ENCODE measurements around the gene KCNT1. TPM values are rescaled to one million over a fixed set of nuclear protein-coding genes. Genes with fewer than 3 reads are reported as not detected.

KCNT1 gene
- total RNA-seq, 1 donor from 2014 or later = not detected

DNA sequence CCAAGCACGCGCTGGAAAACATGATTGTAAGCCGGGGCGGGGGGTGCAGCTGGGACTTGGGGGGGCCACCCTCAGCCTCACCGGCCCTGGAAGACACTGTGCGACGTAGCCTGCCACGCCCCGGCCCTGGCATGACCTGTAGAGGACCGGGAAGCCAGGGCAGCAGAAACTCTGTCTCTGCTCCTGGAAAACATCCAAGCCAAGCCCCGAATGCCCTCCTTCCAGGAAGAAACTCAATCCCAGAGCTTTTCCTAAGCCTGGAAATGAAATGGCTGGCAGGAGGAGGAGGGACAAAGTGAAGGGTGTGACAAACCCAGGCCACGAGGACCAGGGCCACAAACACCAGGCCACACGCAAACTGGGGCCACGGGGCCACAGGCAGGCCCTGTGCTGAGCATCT is 55.4 kb downstream of the KCNT1 start:
- TF ChIP-seq, protein P1, sequence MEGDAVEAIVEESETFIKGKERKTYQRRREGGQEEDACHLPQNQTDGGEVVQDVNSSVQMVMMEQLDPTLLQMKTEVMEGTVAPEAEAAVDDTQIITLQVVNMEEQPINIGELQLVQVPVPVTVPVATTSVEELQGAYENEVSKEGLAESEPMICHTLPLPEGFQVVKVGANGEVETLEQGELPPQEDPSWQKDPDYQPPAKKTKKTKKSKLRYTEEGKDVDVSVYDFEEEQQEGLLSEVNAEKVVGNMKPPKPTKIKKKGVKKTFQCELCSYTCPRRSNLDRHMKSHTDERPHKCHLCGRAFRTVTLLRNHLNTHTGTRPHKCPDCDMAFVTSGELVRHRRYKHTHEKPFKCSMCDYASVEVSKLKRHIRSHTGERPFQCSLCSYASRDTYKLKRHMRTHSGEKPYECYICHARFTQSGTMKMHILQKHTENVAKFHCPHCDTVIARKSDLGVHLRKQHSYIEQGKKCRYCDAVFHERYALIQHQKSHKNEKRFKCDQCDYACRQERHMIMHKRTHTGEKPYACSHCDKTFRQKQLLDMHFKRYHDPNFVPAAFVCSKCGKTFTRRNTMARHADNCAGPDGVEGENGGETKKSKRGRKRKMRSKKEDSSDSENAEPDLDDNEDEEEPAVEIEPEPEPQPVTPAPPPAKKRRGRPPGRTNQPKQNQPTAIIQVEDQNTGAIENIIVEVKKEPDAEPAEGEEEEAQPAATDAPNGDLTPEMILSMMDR (IDR thresholded peaks at IDR 0.05; ENCODE audit: insufficient read depth, low read length, severe bottlenecking) = no peak
- no peak for FAIRE-seq
- DNase-seq (ENCODE audit: low read depth) = no peak
- H3K4me3 ChIP-seq (ENCODE audit: low read depth, low read length) = no peak overlapping the region
- H3K27me3 ChIP-seq (ENCODE audit: control insufficient read depth, insufficient read depth, low read length) = no peaks in the 10 kb centered on the region
- no peaks in the 10 kb centered on the region for H3K36me3 ChIP-seq (ENCODE audit: control insufficient read depth, insufficient read depth, low read length)

DNA sequence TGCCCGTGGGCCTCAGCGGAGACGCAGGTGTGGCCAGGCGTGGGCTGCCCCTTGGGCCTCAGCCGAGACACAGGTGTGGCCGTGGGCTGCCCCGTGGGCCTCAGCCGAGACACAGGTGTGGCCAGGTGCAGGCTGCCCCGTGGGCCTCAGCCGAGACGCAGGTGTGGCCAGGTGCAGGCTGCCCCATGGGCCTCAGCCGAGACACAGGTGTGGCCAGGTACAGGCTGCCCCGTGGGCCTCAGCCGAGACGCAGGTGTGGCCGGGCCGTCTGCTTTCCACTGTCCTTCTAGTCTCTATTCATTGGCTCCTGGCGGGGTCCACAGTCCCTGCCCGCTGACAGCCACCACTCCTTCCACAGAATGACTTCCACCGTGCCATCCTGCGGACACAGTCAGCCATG is 56.1 kb downstream of the KCNT1 start:
- no peaks in the 10 kb centered on the region for H3K27me3 ChIP-seq (ENCODE audit: control insufficient read depth, insufficient read depth, low read length)
- no peaks in the 10 kb centered on the region for H3K36me3 ChIP-seq (ENCODE audit: control insufficient read depth, insufficient read depth, low read length)
- FAIRE-seq = no peak
- TF ChIP-seq, protein P1 (IDR thresholded peaks at IDR 0.05; ENCODE audit: insufficient read depth, low read length, severe bottlenecking) = no peak
- H3K4me3 ChIP-seq (ENCODE audit: low read depth, low read length) = no peak overlapping the region
- DNase-seq (ENCODE audit: low read depth) = no peak

DNA sequence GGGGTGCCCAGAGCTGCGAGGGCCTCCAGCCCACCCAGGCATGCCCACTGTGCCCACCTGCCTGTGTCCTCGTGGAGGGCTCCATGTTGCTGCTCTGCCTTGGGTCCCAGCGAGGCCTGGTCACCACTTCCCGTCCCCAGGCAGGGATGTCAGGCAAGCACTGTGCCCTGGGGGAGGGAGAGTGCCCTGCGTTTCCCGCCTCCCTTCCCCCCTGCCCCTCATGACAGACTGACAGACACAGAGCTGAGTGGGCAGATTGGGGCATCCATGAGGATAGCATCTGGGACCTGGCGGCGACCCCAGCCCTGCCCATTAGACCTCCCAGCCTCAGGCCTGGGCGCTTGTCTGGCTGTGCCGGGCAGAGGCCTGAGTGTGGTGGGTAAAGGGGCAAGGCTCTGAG is 56.9 kb downstream of the KCNT1 start:
- DNase-seq (ENCODE audit: low read depth) = no peak
- TF ChIP-seq, protein P1 (IDR thresholded peaks at IDR 0.05; ENCODE audit: insufficient read depth, low read length, severe bottlenecking) = no peak
- H3K27me3 ChIP-seq (ENCODE audit: control insufficient read depth, insufficient read depth, low read length) = no peaks in the 10 kb centered on the region

DNA sequence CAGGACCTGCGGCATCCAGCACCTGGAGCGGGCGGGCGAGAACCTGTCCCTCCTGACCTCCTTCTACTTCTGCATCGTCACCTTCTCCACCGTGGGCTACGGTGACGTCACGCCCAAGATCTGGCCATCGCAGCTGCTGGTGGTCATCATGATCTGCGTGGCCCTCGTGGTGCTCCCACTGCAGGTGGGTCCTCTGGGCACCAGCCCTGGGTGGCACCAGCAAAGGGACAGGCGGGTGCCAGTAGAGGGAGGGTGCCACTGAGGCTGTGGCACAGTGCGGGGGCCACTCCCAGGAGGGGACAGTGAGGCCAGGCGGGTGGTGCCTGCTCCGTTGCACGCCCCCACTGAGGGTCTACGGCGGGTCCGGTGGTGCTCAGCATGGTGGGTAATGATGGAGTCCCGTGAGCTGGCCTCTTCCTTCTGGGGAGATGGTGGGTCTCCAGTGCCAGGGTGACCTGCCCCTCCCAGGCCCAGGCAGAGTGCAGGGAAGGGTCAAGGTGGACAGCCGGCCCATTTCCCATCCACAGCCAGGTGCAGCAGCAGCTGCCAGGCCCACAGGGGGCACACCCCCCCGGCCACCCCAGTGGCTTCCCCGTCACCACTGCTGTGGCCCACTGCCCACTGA is 57.8 kb downstream of the KCNT1 start:
- TF ChIP-seq, protein P1 (IDR thresholded peaks at IDR 0.05; ENCODE audit: insufficient read depth, low read length, severe bottlenecking) = no peak
- Histone ChIP-seq H3K4me3 (ENCODE audit: low read depth, low read length) (no peak overlapping the region), H3K27me3 (ENCODE audit: control insufficient read depth, insufficient read depth, low read length) (no peaks in the 10 kb centered on the region), H3K36me3 (ENCODE audit: control insufficient read depth, insufficient read depth, low read length) (no peaks in the 10 kb centered on the region)
- FAIRE-seq = no peak
- DNase-seq (ENCODE audit: low read depth) = no peak

More for the DNA sequence above, 56.9 kb downstream of the KCNT1 start:
- no peak for FAIRE-seq
- no peak overlapping the region for H3K4me3 ChIP-seq (ENCODE audit: low read depth, low read length)
- H3K36me3 ChIP-seq (ENCODE audit: control insufficient read depth, insufficient read depth, low read length) = no peaks in the 10 kb centered on the region

DNA sequence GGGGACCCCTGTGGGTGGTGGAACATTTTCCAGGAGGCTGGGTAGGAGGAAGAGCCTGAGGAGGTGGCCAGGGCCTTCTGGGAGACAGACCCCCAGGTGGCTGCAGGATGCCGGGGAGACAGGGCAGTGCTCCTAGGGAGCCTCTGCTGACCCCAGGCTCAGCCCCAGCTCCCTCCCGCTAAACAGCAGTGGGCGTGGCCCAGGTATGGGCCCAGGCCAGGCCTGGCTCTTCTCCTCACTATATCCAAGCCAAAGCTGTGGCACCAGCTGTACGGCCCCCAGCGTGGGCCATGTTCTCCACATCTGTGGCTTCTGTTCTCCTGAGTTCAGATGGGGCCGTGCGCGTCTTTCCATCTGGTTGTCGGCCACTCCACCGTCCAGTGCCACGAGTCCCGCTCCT is 58.5 kb downstream of the KCNT1 start:
- Histone ChIP-seq H3K27me3 (ENCODE audit: control insufficient read depth, insufficient read depth, low read length) (no peaks in the 10 kb centered on the region), H3K36me3 (ENCODE audit: control insufficient read depth, insufficient read depth, low read length) (no peaks in the 10 kb centered on the region), H3K4me3 (ENCODE audit: low read depth, low read length) (no peak overlapping the region)
- TF ChIP-seq, protein P1 (IDR thresholded peaks at IDR 0.05; ENCODE audit: insufficient read depth, low read length, severe bottlenecking) = no peak
- no peak for FAIRE-seq
- DNase-seq (ENCODE audit: low read depth) = no peak

Data from bronchial epithelial cell (primary cell).